ENCODE measurements around the gene OLFML2B. TPM values are rescaled to one million over a fixed set of nuclear protein-coding genes. Genes with fewer than 3 reads are reported as not detected.

Gene OLFML2B
- total and polyA plus RNA-seq, 2 of the 4 experiments (the other 2 are of a cell fraction), result 0.36 to 0.74 TPM

DNA sequence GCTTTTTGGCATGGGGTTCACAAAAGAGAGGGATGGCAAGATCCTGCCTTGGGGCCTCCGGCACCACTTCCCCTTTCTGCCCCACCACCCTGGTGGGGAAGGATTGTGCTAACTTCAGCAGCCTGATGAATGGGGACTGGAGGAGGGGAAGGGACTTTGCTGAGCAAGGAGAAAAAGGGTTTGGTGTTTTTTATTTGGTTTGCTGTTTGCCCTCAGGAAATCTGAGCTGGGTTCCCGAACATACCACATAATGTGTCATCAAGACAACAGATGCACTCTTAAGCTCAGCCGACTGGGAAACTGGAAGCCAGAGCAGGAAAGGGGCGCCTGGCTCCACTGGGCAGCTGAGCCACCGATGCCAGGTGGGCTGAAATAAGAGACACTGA is 19.8 kb downstream of the OLFML2B start:
- no peak overlapping the region for H3K56ac ChIP-seq (ENCODE audit: extremely low read depth, insufficient read depth, low read length)
- no peak overlapping the region for H3K23ac ChIP-seq (ENCODE audit: low read depth, low read length)
- H2BK20ac ChIP-seq (ENCODE audit: low read depth, low read length), result no peak overlapping the region
- dilution Hi-C loops (cut with HindIII; ENCODE audit: low sequenced_read_pairs, unreplicated experiment) (no loop called here), in situ Hi-C loops (cut with MboI; ENCODE audit: low sequenced_read_pairs) (no loop called here), intact Hi-C loops (cut with micrococcal nuclease) (no loop called here)
- H3K4me3 ChIP-seq (ENCODE audit: insufficient read depth, low read depth, low read length), result no peak overlapping the region
- peaks cover 7% of the 10 kb centered on the region for H3K4me1 ChIP-seq (ENCODE audit: control insufficient read depth, insufficient read depth, low read length)
- H4K8ac ChIP-seq (ENCODE audit: low read depth in 2 of 2, low read length in 2 of 2), result no peak overlapping the region
- H2BK15ac ChIP-seq (ENCODE audit: low read depth, low read length), result no peak overlapping the region
- no peaks in the 10 kb centered on the region for H3K9me3 ChIP-seq (ENCODE audit: control insufficient read depth, insufficient read depth, low read length)
- DNase-seq, result peak; percentile 83
- ATAC-seq (ENCODE audit: low read depth), result peak; percentile 87
- H3K79me1 ChIP-seq (ENCODE audit: low read depth in 1 of 2, low read length in 2 of 2), result no peaks in the 10 kb centered on the region
- peak overlapping the region; percentile 67 for H2AFZ ChIP-seq (replicated peaks; ENCODE audit: low read length, poor library complexity)
- H3K18ac ChIP-seq (ENCODE audit: low read depth, low read length), result no peak overlapping the region
- no peak overlapping the region for H3K9ac ChIP-seq (ENCODE audit: low read depth, low read length)
- no peaks in the 10 kb centered on the region for H4K20me1 ChIP-seq (ENCODE audit: insufficient read depth, low read length)
- BruUV-seq (replicated peaks), result no TSS peak
- no peak overlapping the region for H4K91ac ChIP-seq (ENCODE audit: insufficient read depth, low read depth, low read length)
- peak overlapping the region; percentile 15; the same call in 1 of the 2 replicates for H3K4me2 ChIP-seq (ENCODE audit: low read depth, low read length)
- CTCF ChIA-PET, result interaction anchor here (1.1 kb wide), 2 partner anchors 49 to 140 kb away, joined by 4 to 7 read pairs; no protein-coding TSS in a partner anchor
- WGBS, 2 experiments (ENCODE audit: extremely low coverage in 2 of 2, insufficient read length in 1 of 2), result no CpG with 5 or more reads among the region's 5 CpGs
- H2BK120ac ChIP-seq (ENCODE audit: low read depth, low read length), result no peak overlapping the region
- H3K27ac ChIP-seq (ENCODE audit: insufficient read depth, low read length), result no peak overlapping the region
- no peak overlapping the region for H4K5ac ChIP-seq (ENCODE audit: low read depth, low read length)
- H3K4ac ChIP-seq (ENCODE audit: low read depth, low read length), result no peak overlapping the region
- no peak overlapping the region for H2BK5ac ChIP-seq (ENCODE audit: low read depth, low read length, poor library complexity, severe bottlenecking)
- no peaks in the 10 kb centered on the region for H3K9me1 ChIP-seq (ENCODE audit: insufficient read depth, low read length)
- no peaks in the 10 kb centered on the region for H3K36me3 ChIP-seq (ENCODE audit: control insufficient read depth, insufficient read depth, low read length)
- no peak overlapping the region for H2AK5ac ChIP-seq (ENCODE audit: low read depth, low read length)
- peak; percentile 82 for TF ChIP-seq MAFK (IDR thresholded peaks at IDR 0.05; ENCODE audit: low read depth, low read length)
- TF ChIP-seq POLR2A (IDR thresholded peaks at IDR 0.05; ENCODE audit: low read depth, low read length), result no peak
- peak; percentile 43; the same call in 1 of the 2 replicates for TF ChIP-seq BHLHE40 (IDR thresholded peaks at IDR 0.05; ENCODE audit: low read depth, low read length)
- H2AK9ac ChIP-seq (replicated peaks; ENCODE audit: low read depth, low read length, poor library complexity), result peak overlapping the region; percentile 35
- POLR2A ChIA-PET (ENCODE audit: unreplicated experiment), result no interaction called here
- H3K14ac ChIP-seq (replicated peaks; ENCODE audit: low read depth, low read length), result no peak overlapping the region
- peaks cover 11% of the 10 kb centered on the region for H3K27me3 ChIP-seq (ENCODE audit: control insufficient read depth, insufficient read depth, low read length)

All from IMR-90 (cell line).